HG03097 (cell line): Measurements from ENCODE around the gene ZCCHC7.

Source experiments
- ATAC-seq: cut with Tn5 transposase; IDR thresholded peaks from one replicate; pipeline ENCODE4 v1.9.1; 2021; ENCODE audit not compliant: unreplicated experiment, low FRiP score

ZCCHC7 gene

DNA sequence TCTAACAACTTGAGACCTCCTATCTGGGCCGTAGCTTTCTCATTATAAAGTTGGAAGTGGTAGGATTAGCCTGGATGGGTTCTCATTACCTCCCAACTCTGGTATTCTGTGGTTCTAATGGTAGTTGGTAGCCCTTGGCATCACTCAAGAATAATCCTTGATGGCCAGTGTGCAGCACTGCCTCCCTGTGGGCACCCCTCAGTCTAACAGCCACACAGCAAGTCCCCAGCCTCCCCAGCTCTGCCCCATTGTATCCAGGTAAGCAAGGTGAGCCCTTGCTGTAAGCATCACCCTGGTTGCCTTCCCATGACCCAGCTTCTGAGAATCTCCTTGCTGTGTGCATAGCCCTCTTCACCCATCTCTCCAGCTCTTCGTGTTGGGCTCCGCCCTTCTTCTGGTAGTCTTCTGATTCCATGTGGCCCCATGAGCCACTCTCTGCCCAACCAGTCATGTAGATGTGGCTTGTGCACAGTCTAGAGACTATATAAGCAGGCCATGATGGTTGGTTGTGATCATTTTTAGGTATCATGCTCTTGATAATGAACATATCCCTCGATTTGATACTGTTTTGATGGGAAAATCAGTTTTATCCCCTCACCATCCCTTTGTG is 244.5 kb downstream of the ZCCHC7 start:
- ATAC-seq, result no peak

DNA sequence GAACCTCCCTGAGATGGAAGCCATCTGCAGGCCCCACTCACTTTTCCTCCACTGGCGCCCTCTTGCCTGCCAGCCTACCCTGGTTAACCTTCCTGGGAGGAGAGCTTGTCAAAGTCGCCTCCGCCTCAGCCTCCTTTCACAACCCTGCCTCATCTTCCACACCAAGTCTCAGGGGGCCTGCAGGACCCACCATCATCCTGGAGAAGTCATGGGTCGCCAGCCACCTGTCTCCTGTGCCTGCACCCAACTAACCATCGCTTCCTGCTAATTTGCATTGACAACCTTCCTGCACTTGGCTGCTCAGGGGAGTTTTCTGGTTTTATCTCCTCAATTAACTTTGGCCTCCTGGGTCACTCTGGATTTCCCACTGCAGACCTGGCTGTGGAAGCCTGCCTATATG is 249.3 kb downstream of the ZCCHC7 start:
- peak; percentile 31 for ATAC-seq

DNA sequence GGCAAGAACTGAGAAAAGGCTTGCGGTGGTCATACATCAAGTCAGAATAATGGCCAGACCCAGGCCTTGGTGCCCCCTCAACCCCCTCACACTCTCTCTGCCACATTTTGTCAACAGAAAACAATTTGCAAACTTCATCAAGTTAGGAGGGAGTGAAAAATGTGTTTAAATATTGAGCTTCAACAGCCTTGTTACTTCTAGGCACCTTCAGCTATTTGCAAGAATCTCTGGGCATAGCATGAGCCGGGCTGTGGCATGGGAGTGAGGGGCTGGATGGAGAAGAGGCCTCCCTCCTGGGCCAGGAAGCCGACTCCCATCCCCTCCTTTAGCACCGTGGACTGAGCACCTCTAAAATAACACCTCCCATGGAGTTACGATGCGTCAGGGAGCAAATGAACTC is 249.9 kb downstream of the ZCCHC7 start:
- ATAC-seq, result no peak

DNA sequence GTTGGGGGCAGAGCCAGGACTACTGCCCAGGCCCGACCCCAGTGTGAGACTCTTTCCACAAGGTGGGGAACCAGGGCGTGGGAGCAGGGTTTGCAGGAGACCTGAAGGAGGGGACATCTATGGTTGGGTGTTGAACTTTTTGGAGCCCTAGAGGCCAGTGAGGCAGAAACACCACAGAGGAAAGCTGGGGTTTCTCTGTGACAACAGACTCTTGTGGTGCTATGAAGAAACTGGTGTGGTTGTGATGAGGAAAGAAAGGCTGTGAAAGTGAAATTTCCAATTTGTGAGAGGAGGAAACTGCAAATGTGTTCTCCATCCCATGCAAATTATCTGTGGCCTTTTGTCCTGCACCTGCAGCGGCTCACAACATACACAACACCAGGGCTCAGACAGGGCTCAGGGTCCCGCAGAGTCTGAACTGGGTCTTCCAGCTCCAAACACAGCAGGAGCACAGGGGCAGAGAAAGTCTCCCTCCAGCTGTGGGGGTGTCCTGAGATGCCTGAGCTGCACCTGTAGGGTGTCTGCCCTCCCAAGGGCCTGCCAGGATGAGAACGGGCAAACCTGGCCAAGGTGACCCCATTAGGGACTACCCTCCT is 250.7 kb downstream of the ZCCHC7 start:
- ATAC-seq, result peak; percentile 59

DNA sequence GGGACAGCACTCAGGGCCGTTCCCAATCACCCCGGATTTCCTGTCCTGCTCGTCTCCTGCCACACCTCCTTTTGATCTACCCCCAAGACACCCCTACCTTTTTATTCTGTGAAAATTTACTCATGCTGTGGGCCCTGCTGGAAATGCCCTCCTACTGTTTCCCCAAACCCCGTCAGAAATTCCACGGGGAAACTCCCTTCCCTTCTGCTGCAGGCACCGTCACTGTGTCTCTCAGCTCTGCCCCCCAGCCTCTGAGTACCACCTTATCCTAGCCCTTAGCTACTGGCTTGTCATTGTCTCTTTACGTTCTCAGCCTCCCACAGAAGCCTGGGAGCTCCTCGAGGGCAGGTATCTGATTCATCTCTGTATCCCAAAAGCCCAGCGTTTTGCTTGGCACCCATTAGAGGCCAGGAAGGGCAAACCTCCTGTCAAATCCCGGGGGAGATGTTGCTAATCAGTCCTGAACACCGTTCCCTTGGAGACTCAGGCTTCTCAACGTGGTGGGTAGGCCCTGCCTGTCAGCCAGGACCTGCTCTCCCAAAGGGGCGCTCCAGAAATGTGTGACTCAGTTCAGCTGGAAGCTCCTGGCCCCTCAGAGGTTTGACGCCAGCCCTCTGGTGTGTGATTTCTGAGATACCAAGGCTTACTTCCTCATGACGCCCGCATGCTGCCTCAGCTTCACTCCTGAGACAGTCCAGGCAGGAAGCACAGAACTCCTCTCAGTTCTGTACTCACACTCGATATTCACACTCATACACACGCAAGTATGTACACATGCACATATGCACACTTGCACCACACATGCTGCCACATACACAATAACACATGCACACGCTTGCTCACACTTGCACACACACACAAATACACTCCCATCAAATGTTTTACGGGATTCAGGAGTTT is 251.4 kb downstream of the ZCCHC7 start:
- peak; percentile 13 for ATAC-seq

DNA sequence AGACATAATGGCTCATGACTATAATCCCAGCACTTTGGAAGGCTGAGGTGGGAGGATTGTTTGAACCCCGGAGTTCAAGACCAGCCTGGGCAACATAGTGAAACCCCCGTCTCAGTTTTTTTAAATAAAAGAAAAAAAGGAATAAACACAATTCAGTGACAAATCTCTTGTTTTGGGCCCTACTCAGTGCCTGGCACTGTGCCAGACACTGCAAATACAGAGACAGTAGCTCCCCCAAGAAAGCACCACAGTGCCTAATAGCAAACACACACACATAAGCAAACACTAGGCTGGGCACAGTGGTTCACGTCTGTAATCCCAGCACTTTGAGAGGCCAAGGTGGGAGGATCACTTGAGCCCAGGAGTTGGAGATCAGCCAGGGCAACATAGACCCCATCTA is 252.5 kb downstream of the ZCCHC7 start:
- ATAC-seq, result no peak

DNA sequence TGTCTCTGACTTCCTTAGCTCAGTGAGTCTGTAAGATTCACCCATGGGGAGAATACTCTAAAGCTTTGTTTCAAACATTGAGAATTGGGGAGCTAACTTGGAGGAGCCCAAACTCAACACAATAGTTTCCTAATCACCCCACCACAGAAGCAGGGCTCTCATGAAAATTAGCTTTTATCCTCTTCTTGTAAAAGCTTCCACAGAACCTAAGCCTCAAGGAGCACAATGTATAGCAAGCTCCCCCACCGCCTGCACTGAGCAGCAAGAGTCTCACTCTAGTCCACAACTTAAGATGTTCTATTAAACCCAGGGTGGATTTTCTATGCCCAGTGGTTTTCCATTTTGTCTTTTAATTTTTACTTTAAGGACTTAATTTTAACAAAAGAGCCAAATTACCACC is 253.2 kb downstream of the ZCCHC7 start:
- ATAC-seq, result no peak

DNA sequence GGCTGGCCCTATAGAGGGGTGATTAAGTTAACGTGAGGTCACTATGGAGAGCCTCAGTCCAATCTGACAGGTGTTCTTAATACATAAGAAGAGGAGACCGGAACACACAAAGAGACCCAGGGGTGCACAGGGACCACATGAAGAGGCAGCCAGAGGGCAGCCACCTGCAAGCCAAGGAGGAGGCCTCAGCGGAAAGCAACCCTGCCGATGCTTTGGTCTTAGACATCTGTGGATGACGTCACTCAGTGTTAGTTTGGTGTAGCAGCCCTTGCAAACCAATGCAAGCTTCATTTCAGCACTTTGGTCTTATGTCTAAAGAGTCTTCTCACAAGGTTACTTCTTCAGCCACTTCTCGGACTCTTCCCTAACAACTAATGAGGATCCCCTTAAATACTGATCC is 254.5 kb downstream of the ZCCHC7 start:
- peak; percentile 30 for ATAC-seq

DNA sequence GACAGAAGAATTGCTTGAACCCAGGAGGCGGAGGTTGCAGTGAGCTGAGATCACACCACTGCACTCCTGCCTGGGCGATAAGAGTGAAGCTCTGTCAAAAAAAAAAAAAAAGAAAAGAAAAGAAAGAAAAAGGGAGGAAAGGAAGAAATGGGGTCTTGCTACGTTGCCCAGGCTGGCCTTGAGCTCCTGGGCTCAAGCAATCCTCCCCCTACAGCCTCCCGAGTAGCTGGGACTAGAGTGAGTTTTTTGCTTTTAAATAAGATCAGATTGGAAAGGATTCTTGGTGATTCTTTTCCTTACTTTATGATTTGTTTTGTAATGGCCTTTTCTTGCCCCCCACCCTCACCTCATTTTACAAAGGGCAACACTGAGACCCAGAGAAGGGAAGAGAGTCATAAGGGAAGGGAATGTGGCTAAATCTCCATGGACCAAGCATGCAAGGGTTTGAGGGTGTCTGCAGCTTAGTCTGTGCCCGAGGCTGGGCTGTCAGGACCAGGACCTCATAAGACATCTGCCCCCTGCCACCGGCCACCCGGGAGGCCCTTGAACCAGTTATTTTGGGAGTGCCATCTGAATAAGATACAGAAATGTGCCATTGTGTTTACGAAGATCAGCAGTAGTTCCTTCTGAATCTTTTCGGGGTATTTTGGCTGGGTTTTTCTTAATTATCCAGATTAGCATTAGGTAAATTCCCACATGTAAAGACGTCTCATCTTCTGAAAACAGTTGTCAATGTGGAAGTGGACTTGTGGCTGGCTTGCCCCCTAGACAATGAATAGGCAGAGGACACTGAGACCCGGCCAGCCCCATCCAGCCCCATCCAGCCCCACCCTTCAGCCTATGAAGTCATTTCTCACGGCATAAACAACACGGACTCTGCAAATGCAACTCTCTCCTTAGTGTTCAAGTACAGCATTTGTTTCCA is 257.6 kb downstream of the ZCCHC7 start:
- ATAC-seq, result no peak

DNA sequence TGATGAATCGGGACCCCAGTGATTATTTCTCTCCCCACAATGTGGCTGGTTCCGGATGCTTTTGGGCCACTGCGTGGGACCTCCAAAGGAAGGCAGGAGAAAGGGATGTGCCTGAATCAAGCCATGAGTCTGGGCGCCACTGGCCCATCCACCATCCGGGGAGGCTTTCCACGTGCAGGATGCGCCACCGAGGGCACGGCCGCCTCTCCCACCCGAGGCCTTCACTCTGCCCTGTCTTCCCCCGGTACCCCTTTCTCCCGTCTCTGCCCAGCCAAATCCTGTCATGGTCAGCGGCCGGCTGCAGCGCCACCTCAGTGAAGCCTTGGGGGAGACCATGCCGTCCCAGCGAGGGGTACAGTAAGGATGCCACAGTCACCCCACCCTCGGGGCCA is 258.2 kb downstream of the ZCCHC7 start:
- ATAC-seq, result no peak

DNA sequence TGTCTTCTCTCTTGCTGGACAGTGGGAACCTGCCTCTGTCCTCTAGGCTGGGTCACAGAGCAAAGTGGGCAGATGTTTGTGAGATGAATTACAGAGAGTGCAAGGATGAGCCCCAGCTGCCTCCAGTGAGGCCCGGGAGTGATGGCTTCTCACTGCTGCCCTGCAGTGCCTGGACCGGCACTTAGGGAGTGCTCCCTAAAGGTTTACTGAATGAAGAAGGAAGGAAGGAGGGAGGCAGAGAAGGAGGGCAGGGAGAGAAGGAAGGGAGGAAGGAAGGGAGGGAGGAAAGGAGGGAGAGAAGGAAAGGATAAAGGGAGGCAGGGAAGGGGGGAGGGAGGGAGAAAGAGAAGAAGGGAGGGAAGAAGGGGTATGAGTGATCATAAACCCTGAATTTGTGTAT is 259.5 kb downstream of the ZCCHC7 start:
- ATAC-seq, result no peak

DNA sequence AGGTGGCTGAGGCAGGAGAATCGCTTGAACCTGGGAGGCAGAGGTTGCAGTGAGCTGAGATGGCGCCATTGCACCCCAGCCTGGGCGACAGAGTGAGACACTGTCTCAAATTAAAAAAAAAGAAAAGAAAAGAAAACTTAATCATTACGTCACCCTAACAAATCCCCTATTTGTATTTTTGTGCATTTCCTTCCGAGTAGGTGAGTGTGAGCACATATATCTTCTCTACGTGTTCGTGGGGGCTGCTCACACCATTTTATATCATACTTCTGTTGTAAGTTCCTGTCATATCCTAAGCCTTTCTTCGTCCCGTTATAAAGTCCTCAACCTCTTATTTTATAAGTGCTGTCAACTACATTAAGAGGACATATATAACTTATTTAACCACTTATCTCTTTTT is 260.2 kb downstream of the ZCCHC7 start:
- no peak for ATAC-seq

DNA sequence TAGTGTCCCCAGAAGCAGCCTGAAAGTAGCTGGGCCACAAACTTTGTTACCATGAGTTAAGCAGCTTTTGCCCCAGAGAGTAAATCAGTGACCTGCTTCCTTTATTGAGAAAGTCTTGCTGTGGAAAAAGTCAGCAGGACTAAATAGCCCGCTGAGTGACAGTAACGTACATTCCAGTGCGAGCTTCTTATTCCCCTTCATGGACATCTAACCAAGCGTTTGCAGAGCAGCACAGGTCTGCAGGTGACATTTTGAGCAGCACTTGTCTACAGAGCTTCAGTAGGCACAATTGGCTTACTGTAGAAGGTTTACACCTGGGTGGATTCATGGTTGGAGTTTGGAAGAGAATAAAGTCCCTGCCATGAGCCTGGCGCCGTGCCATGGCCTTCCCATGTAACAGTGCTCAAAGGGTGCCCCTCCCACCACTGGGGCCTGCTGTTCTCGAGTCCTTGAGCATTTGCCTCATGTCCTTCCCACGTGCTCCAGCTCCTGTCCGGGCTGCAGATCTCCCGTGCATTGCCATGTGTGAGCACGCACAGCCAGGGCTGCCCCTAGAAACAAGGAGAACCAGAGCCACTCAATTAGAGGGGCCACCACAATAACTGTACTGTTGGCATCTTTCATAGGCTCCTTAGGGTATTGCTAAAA is 260.8 kb downstream of the ZCCHC7 start:
- no peak for ATAC-seq

DNA sequence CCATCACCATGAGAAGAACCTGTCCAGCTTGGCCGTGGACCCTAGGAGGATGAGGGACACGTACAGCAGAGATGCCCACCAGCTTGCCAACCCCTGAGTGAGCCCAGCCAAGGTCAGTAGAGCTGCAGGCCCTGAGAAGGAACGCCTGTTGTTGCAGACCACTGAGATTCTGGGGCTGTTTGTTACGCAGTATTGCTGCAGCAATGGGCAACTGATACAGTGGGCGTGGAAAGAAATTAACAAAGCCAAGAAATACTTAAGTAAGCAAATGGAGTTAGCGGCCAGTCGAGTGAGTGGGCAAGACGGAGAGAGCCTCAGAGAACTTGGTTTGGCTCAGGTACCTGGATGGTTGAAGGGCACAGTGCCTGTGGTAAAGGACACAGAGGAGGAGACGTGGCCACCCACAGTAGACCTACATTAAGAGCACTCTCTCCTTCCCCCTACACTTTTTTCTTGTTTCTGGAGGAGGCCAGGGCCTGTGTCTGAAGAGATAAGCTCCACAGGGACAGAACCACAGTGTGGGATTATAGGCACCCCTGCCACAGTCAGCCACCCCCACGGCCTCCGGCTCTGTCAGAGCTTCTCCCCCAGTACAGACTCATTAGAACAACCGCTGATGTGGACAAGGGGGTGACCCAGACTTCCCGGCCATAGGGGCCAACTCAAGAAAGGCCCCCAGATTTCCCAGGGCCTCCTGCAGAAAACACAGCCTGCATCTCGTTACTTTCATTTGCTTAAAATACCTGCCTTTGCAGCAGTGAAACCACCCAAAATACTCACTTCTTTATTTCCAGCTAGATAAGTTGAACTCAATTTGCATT is 262.0 kb downstream of the ZCCHC7 start:
- ATAC-seq, result no peak

DNA sequence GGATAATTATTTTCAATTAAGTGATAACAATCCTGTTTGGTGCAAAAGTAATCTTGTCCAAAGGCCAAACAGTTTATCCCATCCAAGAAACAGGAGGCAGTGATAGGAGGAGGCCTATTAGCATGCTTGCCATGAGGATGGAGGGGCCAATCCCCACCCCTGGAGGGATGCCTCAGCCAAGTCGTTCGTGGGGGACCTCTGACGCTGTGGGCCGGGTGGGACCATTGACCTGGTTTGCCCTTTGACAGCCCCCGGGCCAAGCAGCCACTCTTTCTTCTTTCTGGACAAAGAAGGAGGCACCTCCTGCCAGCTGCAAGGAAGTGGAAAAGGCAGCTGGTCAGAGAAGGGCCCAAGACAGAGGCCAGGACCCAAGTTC is 262.6 kb downstream of the ZCCHC7 start:
- ATAC-seq, result no peak

DNA sequence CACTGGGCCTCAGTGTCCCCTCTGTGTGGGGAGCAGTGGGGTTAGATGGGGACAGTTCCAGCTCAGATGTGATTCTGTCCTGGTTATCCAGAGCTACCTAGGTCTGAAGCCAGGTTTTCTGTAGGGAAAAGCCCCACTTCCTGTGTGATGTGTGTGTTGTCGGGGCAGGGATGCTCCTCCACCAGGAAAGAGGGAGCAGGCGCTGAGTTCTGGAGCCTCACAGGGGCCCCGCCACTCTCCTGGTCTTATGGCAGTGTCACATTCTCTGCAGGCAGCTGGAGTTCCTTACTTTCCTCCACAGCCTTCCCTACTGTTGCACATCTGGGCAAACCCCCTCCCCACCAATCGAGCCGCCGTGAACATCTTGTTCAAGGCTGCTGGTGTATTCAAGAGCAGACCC is 263.0 kb downstream of the ZCCHC7 start:
- ATAC-seq, result no peak

DNA sequence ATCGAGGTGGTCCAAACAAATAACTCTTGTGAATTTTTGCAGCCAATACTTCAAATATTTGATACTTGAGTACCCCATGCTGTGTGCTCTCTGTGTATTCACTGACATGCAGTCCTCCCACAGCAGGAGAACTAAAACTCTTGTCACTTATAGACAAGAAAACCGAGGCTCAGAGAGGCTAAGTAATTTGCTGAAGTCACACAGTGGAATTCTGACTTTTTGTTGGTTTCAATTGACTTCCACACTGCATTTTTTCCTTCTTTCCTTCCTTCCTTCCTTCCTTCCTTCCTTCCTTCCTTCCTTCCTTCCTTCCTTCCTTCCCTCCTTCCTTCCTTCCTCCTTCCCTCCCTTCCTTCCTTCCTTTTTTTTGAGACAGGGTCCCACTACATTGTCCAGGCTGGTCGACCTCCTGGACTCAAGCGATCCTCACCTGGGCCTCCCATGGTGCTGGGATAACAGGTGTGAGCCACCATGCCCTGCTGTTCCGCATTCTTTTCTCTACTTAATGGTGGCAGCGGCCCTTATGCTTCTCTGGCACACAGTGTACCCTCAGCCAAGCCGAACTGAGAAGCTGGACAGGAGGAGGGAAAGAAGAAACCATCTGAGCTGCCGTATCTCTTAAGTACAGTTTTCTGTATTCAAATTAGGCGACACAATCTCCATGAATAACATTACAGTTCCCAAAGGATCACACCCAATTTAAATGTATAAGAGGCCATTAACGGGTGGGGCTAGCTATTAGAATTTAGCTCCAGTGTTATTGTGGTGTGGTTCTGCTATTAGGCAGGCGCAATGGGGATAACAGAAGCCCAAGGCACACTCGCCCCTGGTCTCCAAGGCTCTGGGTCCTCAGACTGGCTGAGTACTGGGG is 263.7 kb downstream of the ZCCHC7 start:
- no peak for ATAC-seq

DNA sequence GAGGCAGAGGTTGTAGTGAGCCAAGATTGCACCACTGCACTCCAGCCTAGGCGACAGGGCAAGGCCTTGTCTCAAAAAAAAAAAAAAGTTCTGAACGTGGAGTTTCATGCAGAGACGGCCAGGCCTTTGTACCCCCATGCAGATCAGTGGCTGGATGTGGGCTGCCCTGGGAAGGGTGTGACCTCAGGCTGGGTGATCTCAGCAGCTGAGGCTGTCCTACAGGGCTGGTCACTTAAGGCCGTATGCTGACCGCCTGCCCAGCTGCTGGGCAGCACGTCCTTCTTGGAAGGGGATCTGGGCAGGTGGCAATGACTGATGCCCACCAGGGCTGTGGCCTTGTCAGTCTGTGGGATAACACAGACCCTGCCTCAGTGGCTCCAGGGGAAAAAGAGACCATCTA is 264.9 kb downstream of the ZCCHC7 start:
- no peak for ATAC-seq

DNA sequence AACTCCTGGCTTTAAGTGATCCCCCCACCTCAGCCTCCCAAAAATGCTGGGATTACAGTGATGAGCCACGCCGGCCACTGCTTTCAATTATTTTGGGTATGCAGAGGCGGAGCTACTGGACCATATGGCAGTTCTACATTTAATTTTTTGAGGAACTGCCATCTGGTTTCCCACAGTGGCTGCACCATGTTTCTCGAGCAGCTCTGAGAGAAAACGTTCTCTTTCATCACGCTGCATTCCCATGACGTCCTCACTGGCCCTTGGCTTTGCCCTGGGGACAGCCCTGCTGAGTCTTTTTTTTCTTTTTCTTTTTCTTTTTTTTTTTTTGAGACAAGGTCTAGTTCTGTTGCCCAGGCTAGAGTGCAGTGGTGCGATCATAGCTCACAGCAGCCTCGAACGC is 266.6 kb downstream of the ZCCHC7 start:
- ATAC-seq, result no peak
